Hepatocyte (in vitro differentiated cells): ENCODE measurements around the gene MCOLN2. TPM values are rescaled to one million over a fixed set of nuclear protein-coding genes. Genes with fewer than 3 reads are reported as not detected.
A peak's percentile ranks its signal among the peaks of the same experiment; 100 is the strongest.

Source experiments
- DNase-seq: peaks from one replicate; pipeline ENCODE4 v3.0.0-alpha.2; 2016; ENCODE audit warnings: low spot score
- H2AFZ ChIP-seq: fragments of 200-600 bp; sonication (generic); 2 replicates; pipeline ENCODE4 v1.6.0; 2016; ENCODE audit warnings: antibody characterized with exemption, mild to moderate bottlenecking
- H3K27ac ChIP-seq: fragments of 200-600 bp; sonication (generic); 2 replicates; pipeline ENCODE4 v1.5.1; 2016; ENCODE audit warnings: mild to moderate bottlenecking
- H3K27me3 ChIP-seq: fragments of 200-600 bp; sonication (generic); 2 replicates; pipeline ENCODE4 v1.6.1; 2016
- H3K36me3 ChIP-seq: fragments of 200-600 bp; sonication (generic); replicated peaks from 2 replicates; pipeline ENCODE4 v1.5.1; 2016; ENCODE audit warnings: low read depth; ENCODE audit not compliant: insufficient read depth
- H3K4me1 ChIP-seq: fragments of 200-600 bp; sonication (generic); 2 replicates; pipeline ENCODE4 v1.5.1; 2016; ENCODE audit warnings: mild to moderate bottlenecking, moderate library complexity; ENCODE audit not compliant: insufficient read depth
- H3K4me2 ChIP-seq: fragments of 200-600 bp; sonication (generic); 2 replicates; pipeline ENCODE4 v1.6.0; 2016
- H3K4me3 ChIP-seq: fragments of 200-600 bp; sonication (generic); 2 replicates; pipeline ENCODE4 v1.5.1; 2016; ENCODE audit warnings: mild to moderate bottlenecking
- H3K79me2 ChIP-seq: fragments of 200-600 bp; sonication (generic); 2 replicates; pipeline ENCODE4 v1.6.0; 2017; ENCODE audit warnings: mild to moderate bottlenecking
- H3K9me2 ChIP-seq: fragments of 200-600 bp; sonication (generic); replicated peaks from 2 replicates; pipeline ENCODE4 v1.6.0; 2017; ENCODE audit warnings: mild to moderate bottlenecking; ENCODE audit not compliant: insufficient read depth
- H3K9me3 ChIP-seq: fragments of 200-600 bp; sonication (generic); 2 replicates; pipeline ENCODE4 v1.5.1; 2016; ENCODE audit warnings: low read depth, mild to moderate bottlenecking
- H4K20me1 ChIP-seq: fragments of 200-600 bp; sonication (generic); 2 replicates; pipeline ENCODE4 v1.6.0; 2016; ENCODE audit warnings: mild to moderate bottlenecking; ENCODE audit not compliant: insufficient read depth, poor library complexity, severe bottlenecking
- CTCF ChIP-seq: fragments of 200-600 bp; sonication (generic); IDR thresholded peaks from 2 replicates; pipeline ENCODE4 v1.5.1; 2016; ENCODE audit warnings: antibody characterized with exemption, mild to moderate bottlenecking; ENCODE audit not compliant: poor library complexity
- EZH2 ChIP-seq: fragments of 200-600 bp; sonication (generic); IDR thresholded peaks from 2 replicates; pipeline ENCODE4 v1.6.1; 2016; ENCODE audit warnings: antibody characterized with exemption, mild to moderate bottlenecking, borderline replicate concordance
- EZH2phosphoT487 ChIP-seq: fragments of 200-600 bp; sonication (generic); IDR thresholded peaks from one replicate; pipeline ENCODE4 v1.6.1; 2018; ENCODE audit warnings: antibody characterized with exemption, mild to moderate bottlenecking, low read depth, moderate library complexity; ENCODE audit not compliant: unreplicated experiment, severe bottlenecking
- whole genome bisulfite sequencing: methylation state at CpG from one replicate; pipeline ENCODE4 v1.1.6; 2016; ENCODE audit warnings: low lambda C conversion rate; ENCODE audit errors: missing lambda C conversion rate; 5-methylcytosine and 5-hydroxymethylcytosine counted together
- polyA plus RNA-seq: library from polyadenylated mRNA; unstranded; fragments of >200 nt; fragmentation: Nextera tagmentation; extraction: Ambion mirVana; gene quantifications from 2 replicates; pipeline ENCODE4 v1.2.1, GENCODE V29; 2016
- total RNA-seq: library from RNA; depleted of rRNA; stranded (reverse); fragments of >200 nt; gene quantifications from 2 replicates; pipeline ENCODE4 v1.2.3, GENCODE V29; 2014

Gene MCOLN2
- total and polyA plus RNA-seq, 2 experiments from 2014 or later, result 0.63 to 1.2 TPM

GRCh38 chr1:84939761-84940160, 57.2 kb downstream of the MCOLN2 start:
- no peaks in the 10 kb centered on the region for H3K36me3 ChIP-seq
- H3K9me2 ChIP-seq, result no peaks in the 10 kb centered on the region
- 94% methylated on average over 11 of the region's 11 CpGs for WGBS
- no peak overlapping the region for H3K27ac ChIP-seq
- no peak overlapping the region for H2AFZ ChIP-seq
- no peak overlapping the region for H3K4me3 ChIP-seq
- H3K79me2 ChIP-seq, result no peaks in the 10 kb centered on the region
- DNase-seq, result no peak
- H3K4me1 ChIP-seq, result no peaks in the 10 kb centered on the region
- peaks cover 5% of the 10 kb centered on the region for H3K27me3 ChIP-seq
- no peaks in the 10 kb centered on the region for H3K9me3 ChIP-seq
- TF ChIP-seq EZH2phosphoT487 (no peak), EZH2 (no peak), CTCF (no peak)
- H3K4me2 ChIP-seq, result no peak overlapping the region
- no peaks in the 10 kb centered on the region for H4K20me1 ChIP-seq

- no peak for DNase-seq
- Histone ChIP-seq H4K20me1 (no peaks in the 10 kb centered on the region), H3K4me3 (no peak overlapping the region), H3K9me2 (no peaks in the 10 kb centered on the region), H3K4me2 (no peak overlapping the region), H3K4me1 (no peaks in the 10 kb centered on the region), H2AFZ (no peak overlapping the region), H3K36me3 (no peaks in the 10 kb centered on the region), H3K27me3 (peaks cover 5% of the 10 kb centered on the region), H3K79me2 (no peaks in the 10 kb centered on the region), H3K27ac (no peak overlapping the region), H3K9me3 (no peaks in the 10 kb centered on the region)
- TF ChIP-seq EZH2, result no peak
- TF ChIP-seq EZH2phosphoT487, result no peak
- WGBS, result 93% methylated on average over 8 of the region's 8 CpGs
Observed at GRCh38 chr1:84939151-84939550, 57.8 kb downstream of the MCOLN2 start.

- Histone ChIP-seq H3K36me3 (no peaks in the 10 kb centered on the region), H3K4me2 (no peak overlapping the region), H3K9me2 (no peaks in the 10 kb centered on the region), H3K4me1 (no peaks in the 10 kb centered on the region), H3K27ac (no peak overlapping the region), H3K79me2 (no peaks in the 10 kb centered on the region), H4K20me1 (no peaks in the 10 kb centered on the region), H3K4me3 (no peak overlapping the region), H2AFZ (no peak overlapping the region), H3K9me3 (no peaks in the 10 kb centered on the region), H3K27me3 (no peaks in the 10 kb centered on the region)
- WGBS, result 2% methylated on average over 5 of the region's 5 CpGs
- TF ChIP-seq CTCF (peak; percentile 86), EZH2 (no peak), EZH2phosphoT487 (no peak)
- DNase-seq, result peak; percentile 84
Observed at GRCh38 chr1:84936116-84936810, 60.6 kb downstream of the MCOLN2 start.

GRCh38 chr1:84933011-84933611, 63.8 kb downstream of the MCOLN2 start:
- WGBS, result 91% methylated on average over 7 of the region's 7 CpGs
- no peak overlapping the region for H3K4me3 ChIP-seq

More at GRCh38 chr1:84933011-84933611, 63.8 kb downstream of the MCOLN2 start:
- H3K4me2 ChIP-seq, result no peak overlapping the region
- H4K20me1 ChIP-seq, result no peaks in the 10 kb centered on the region
- no peaks in the 10 kb centered on the region for H3K4me1 ChIP-seq
- no peak for TF ChIP-seq CTCF
- H3K27me3 ChIP-seq, result no peaks in the 10 kb centered on the region
- H3K36me3 ChIP-seq, result no peaks in the 10 kb centered on the region
- no peaks in the 10 kb centered on the region for H3K79me2 ChIP-seq
- no peak overlapping the region for H2AFZ ChIP-seq
- H3K9me2 ChIP-seq, result no peaks in the 10 kb centered on the region
- no peak for DNase-seq
- H3K27ac ChIP-seq, result no peak overlapping the region
- H3K9me3 ChIP-seq, result no peaks in the 10 kb centered on the region
